COLO829 (cell line): ENCODE results near the gene ATP4A.
"Not testable (repeated sequence)": the region's sequence is repeated elsewhere in the genome, so short reads cannot be mapped to it uniquely, and the experiment has no call there.

Experiments used
- DNase-seq: peaks from one replicate; pipeline ENCODE4 v3.0.0; 2012; ENCODE audit warnings: low spot score

The ATP4A gene

DNA sequence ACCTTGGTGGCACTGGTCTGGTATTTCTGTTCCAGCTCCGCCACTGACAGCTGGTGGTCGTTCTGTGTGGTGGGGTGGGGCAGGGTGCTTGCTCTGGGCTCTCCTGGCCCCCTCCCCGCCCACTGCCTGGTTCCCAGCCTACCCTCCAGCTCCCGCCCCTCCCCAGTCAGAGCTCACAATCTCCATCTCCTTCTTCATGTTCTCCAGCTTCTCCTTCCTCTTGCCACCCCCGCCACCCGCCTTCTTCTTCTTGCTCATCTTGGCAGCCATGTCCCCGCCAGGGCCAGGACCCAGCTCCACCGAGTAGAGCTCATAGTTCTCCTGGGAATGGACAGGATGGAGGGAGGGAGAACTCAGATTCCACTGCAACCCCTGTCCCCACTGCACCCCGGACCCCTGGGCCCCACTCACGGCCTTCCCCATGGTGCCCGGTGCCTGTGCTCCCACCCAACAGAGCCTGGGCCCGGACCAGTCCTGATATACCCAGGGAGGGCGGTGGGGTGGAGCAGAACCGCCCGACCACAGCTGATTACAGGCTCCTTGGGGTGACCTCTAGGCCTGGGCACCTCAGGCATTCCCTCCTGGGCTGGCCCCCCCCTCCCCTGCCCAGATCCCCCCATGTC is at the start of gene ATP4A:
TSS of gene ATP4A (minus strand) at position 452 of the 623 bp plus-strand sequence. CDS start at position 423, 29 bp downstream.
- no peak for DNase-seq

- DNase-seq = peak; percentile 94
Measured at GRCh38 chr19:35612559-35613321, 49.3 kb upstream of the ATP4A start, which contains the start of gene HAUS5. HAUS5 (plus strand) TSS chr19:35612735; CDS start chr19:35612795, 60 bp downstream.

DNA sequence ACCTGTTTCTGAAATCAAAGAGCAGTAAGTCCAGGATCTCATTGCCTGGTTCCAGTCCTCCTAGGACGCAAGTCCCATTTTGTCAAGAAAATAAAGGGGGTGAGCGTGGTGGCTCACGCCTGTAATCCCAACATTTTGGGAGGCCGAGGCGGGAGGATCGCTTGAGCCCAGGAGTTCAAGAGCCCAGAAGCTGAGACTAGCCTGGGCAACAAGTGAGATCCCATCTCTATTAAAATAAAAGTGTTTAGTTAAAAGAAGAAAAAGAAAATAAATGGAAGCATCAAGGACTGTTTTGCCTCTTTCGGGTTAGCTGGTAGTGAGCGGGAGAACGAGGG is 48.7 kb upstream of the ATP4A start:
- no peak for DNase-seq

GRCh38 chr19:35609851-35610353 is 46.4 kb upstream of the ATP4A start:
- no peak for DNase-seq

GRCh38 chr19:35608251-35608650 is 44.8 kb upstream of the ATP4A start:
- DNase-seq = no peak

DNA sequence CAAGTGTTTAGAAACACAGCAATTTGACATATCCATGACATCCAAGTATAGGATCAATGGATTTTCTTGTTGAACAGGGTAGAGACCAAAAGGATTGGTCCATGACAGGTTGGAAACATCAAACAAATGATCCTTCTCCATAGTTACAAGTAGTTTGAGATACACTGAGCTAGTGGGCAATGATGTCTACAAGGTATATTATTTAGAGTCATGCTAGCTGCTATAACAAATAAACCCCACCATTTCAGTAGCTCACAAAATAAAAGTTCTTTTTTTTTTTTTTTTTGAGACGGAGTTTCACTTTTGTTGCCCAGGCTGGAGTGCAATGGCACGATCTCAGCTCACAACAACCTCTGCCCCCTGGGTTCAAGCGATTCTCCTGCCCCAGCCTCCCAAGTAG is 44.2 kb upstream of the ATP4A start:
- no peak for DNase-seq

GRCh38 chr19:35607170-35607569 is 43.7 kb upstream of the ATP4A start:
- DNase-seq = not testable (repeated sequence)

DNA sequence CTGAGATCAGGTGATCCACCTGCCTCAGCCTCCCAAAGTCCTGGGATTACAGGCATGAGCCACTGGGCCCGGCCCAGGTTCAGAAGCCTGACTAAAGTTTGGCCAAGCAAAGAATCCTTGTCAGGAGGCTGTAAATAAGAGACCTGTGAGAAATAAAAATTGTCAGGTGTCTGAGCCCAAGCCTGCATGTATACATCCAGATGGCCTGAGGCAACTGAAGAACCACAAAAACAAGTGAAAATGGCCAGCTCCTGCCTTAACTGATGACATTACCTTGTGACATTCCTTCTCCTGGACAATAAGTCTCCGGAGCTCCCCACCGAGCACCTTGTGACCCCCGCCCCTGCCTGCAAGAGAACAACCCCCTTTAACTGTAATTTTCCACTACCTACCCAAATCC is 41.0 kb upstream of the ATP4A start:
- DNase-seq = not testable (repeated sequence)

GRCh38 chr19:35601971-35602370 is 38.5 kb upstream of the ATP4A start:
- DNase-seq = no peak

GRCh38 chr19:35596366-35596999 is 33.0 kb upstream of the ATP4A start:
- peak; percentile 40 for DNase-seq

- DNase-seq = no peak
Measured at GRCh38 chr19:35595928-35596327, 32.5 kb upstream of the ATP4A start.

DNA sequence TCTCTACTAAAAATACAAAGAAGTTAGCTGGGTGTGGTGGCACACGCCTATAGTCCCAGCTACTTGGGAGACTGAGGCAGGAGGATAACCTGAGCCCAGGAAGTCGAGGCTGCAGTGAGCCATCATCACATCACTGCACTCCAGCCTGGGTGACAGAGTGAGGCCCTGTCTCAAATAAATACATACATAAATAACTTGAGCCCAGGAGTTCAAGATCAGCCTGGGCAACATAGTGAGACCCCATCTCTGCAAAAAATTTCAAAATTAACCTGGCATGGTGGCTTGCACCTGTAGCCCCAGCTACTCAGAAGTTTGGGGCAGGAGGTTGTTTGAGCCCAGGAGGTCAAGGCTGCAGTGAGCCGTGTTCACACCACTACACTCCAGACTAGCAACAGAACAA is 31.6 kb upstream of the ATP4A start:
- DNase-seq = not testable (repeated sequence)

- peak; percentile 17 for DNase-seq
Measured at GRCh38 chr19:35592226-35592625, 28.8 kb upstream of the ATP4A start.

- no peak for DNase-seq
Measured at GRCh38 chr19:35590875-35591274, 27.4 kb upstream of the ATP4A start.

- no peak for DNase-seq
Measured at GRCh38 chr19:35587321-35587720, 23.9 kb upstream of the ATP4A start.

DNA sequence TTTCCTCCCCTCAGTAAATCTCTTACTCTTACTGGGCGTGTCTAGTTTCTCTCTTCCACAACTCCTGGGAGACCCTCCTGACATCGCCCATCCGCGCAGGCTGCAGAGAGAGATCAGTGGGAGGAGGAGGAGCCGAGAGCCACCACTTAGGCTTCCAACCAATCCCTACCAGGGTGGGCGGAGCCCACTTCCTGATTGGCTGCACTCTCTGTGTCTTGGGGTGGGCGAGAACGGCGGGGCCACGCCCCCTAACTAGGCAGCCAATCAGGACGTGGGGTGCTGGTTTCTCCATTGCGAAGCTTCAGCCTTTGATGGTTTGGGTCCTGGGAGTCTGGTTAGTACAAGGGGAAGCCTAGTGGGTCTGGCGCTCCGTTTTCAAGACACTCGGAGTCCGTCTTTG is 22.4 kb upstream of the ATP4A start, which contains the start of gene PMIS2:
TSS of gene PMIS2 (plus strand) at position 326 of the 400 bp plus-strand sequence. CDS start 87 bp downstream, outside the sequence.
- DNase-seq = peak; percentile 46

GRCh38 chr19:35582760-35583159 is 19.3 kb upstream of the ATP4A start:
- no peak for DNase-seq

DNA sequence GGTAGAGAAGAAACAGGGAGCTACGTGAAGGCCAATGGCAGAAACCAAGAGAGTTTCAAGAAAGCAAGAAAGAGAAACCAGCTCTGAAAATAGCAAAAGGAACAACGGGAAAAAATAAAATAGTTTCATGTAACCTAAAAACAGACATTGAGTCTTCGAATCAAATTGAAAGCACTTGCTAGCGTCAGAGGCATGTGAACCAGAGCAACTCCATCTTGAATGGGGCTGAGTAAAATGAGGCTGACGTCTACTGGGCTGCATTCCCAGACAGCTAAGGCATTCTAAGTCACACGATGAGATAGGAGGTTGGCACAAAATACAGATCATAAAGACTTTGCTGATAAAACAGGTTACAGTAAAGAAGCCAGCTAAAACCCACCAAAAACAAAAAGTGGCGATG is 15.2 kb upstream of the ATP4A start:
- no peak for DNase-seq

DNA sequence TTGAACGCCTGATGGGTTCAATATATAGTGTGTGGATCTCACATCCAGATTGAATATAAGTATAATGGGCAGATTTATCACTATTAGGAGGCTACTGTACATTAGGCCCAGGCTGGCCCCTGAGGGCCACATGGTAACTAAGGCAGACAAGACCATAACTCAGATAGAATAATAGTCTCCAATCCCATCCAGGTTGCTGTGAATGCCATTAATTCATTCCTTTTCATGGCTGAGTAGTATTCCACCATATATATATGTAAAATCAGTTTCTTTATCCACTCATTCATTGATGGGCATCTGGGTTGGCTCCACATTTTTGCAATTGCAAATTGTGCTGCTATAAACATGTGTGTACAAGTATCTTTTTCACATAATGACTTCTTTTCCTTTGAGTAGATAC is 14.5 kb upstream of the ATP4A start:
- no peak for DNase-seq

DNA sequence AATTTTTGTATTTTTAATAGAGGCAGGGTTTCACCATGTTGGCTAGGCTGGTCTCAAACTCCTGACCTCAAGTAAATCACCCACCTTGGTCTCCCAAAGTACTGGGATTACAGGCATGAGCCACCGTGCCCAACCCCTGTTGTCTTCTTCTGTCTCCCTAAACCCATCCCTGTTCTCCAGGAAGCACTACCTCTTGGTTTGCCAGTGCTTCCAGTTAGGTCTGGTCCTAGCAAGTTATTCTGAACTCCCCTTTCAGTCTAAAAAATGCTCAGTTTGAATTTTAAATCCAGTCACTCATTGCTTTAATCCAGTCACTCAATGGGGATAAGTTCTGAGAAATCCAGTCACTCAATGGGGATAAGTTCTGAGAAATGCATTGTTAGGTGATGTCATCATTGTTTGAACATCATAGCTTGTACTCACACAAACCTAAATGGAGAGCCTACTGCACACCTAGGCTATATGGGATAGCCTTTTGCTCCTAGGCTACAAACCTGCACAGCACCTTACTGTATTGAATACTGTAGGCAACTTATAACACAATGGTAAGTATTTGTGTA is 8.0 kb upstream of the ATP4A start:
- no peak for DNase-seq

- DNase-seq = no peak
Measured at GRCh38 chr19:35569281-35569781, 5.9 kb upstream of the ATP4A start.

DNA sequence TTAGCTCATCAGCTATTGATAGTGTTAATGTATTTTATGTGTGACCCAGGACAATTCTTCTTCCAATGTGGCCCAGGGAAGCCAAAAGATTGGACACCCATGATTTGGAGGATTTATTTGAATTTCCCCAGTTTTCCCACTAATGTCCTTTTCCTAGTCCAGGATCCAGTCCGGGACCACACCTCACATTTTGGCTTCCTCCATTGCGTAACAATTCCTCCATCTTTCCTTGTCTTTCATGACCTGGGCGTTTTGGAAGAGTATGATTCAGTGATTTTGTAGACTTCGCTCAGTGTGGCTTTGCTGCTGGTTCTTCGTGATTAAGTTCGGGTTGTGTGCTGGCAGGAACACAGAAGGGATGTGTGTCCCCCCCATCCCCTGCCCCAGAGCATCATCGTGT is 3.3 kb upstream of the ATP4A start:
- no peak for DNase-seq
